ENCODE measurements around the gene AGAP1. TPM values are rescaled to one million over a fixed set of nuclear protein-coding genes. Genes with fewer than 3 reads are reported as not detected.

Gene AGAP1
- total RNA-seq, 6 experiments from 2014 or later = 8.1 to 11.2 (median 9.8) TPM

DNA sequence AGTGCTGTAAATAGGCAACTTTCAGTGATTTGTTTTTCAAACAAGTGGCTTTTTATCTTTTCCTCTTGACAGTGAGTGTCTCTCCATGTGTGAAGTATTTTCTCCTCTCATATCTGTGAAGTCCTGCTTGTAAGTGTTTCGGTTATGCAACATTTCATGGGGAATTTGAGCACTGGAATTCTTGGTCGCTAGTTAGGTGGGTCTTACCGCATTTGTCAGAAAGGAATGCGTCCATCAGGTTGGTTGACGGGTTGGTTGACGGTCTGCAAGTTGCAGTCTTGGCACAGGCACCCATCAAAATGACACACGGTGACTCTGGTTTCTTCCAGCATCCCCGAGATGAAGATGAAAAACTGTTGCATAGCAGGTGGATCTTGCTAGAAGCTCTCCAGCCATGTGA, 109.8 kb downstream of the AGAP1 start:
- no peak for TF ChIP-seq POLR2A (IDR thresholded peaks at IDR 0.05)
- TF ChIP-seq, protein P1, sequence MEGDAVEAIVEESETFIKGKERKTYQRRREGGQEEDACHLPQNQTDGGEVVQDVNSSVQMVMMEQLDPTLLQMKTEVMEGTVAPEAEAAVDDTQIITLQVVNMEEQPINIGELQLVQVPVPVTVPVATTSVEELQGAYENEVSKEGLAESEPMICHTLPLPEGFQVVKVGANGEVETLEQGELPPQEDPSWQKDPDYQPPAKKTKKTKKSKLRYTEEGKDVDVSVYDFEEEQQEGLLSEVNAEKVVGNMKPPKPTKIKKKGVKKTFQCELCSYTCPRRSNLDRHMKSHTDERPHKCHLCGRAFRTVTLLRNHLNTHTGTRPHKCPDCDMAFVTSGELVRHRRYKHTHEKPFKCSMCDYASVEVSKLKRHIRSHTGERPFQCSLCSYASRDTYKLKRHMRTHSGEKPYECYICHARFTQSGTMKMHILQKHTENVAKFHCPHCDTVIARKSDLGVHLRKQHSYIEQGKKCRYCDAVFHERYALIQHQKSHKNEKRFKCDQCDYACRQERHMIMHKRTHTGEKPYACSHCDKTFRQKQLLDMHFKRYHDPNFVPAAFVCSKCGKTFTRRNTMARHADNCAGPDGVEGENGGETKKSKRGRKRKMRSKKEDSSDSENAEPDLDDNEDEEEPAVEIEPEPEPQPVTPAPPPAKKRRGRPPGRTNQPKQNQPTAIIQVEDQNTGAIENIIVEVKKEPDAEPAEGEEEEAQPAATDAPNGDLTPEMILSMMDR (IDR thresholded peaks at IDR 0.05) = no peak
- H3K4me3 ChIP-seq = no peak overlapping the region
- intact Hi-C loops (cut with DNase I) = loop anchor here in 1 of 2 donors (10.0 kb wide), 1 partner anchor 141 kb away; no protein-coding TSS in a partner anchor
- H3K9me3 ChIP-seq = no peaks in the 10 kb centered on the region
- no peaks in the 10 kb centered on the region for H3K4me1 ChIP-seq
- DNase-seq (no peak), ATAC-seq (no peak)
- 83% methylated on average over 3 of the region's 8 CpGs for WGBS (ENCODE audit: insufficient coverage, low coverage, low lambda C conversion rate, missing lambda C conversion rate)
- no peaks in the 10 kb centered on the region for H3K27me3 ChIP-seq
- no peaks in the 10 kb centered on the region for H3K36me3 ChIP-seq
- no peak overlapping the region for H3K27ac ChIP-seq

GRCh38 chr2:235605312-235606003, 111.6 kb downstream of the AGAP1 start:
- H3K4me1 ChIP-seq = no peaks in the 10 kb centered on the region
- ATAC-seq = peak in 3 of 4 donors; percentile 40 to 46 (median 44)
- 57% methylated on average over 21 of the region's 22 CpGs for WGBS (ENCODE audit: insufficient coverage, low coverage, low lambda C conversion rate, missing lambda C conversion rate)
- no peaks in the 10 kb centered on the region for H3K36me3 ChIP-seq
- H3K4me3 ChIP-seq = no peak overlapping the region
- intact Hi-C loops (cut with DNase I) = loop anchor here in 1 of 2 donors (10.0 kb wide), 1 partner anchor 139 kb away; no protein-coding TSS in a partner anchor
- DNase-seq = no peak
- H3K9me3 ChIP-seq = no peaks in the 10 kb centered on the region
- no peaks in the 10 kb centered on the region for H3K27me3 ChIP-seq
- TF ChIP-seq, protein P1 (IDR thresholded peaks at IDR 0.05) = no peak
- no peak for TF ChIP-seq POLR2A (IDR thresholded peaks at IDR 0.05)
- no peak overlapping the region for H3K27ac ChIP-seq

GRCh38 chr2:235606004-235606715, 112.3 kb downstream of the AGAP1 start:
- Histone ChIP-seq H3K9me3 (no peaks in the 10 kb centered on the region), H3K27ac (no peak overlapping the region), H3K4me1 (peaks cover 0 to 3% (median 0%) of the 10 kb centered on the region in 4 donors), H3K36me3 (no peaks in the 10 kb centered on the region), H3K4me3 (no peak overlapping the region), H3K27me3 (no peaks in the 10 kb centered on the region)
- DNase-seq (no peak), ATAC-seq (no peak)
- intact Hi-C loops (cut with DNase I) = loop anchor here in 1 of 2 donors (10.0 kb wide), 1 partner anchor 139 kb away; no protein-coding TSS in a partner anchor
- WGBS (ENCODE audit: insufficient coverage, low coverage, low lambda C conversion rate, missing lambda C conversion rate) = 84% methylated on average over 10 of the region's 10 CpGs
- TF ChIP-seq, protein P1 (IDR thresholded peaks at IDR 0.05) = no peak
- TF ChIP-seq POLR2A (IDR thresholded peaks at IDR 0.05) = no peak

GRCh38 chr2:235607546-235608199, 113.8 kb downstream of the AGAP1 start:
- ATAC-seq = no peak
- H3K4me3 ChIP-seq = no peak overlapping the region
- intact Hi-C loops (cut with DNase I) = loop anchor here in 1 of 2 donors (10.0 kb wide), 1 partner anchor 137 kb away; no protein-coding TSS in a partner anchor

More at GRCh38 chr2:235607546-235608199, 113.8 kb downstream of the AGAP1 start:
- H3K9me3 ChIP-seq = no peaks in the 10 kb centered on the region
- H3K36me3 ChIP-seq = no peaks in the 10 kb centered on the region
- no peak for DNase-seq
- no peaks in the 10 kb centered on the region for H3K27me3 ChIP-seq
- WGBS (ENCODE audit: insufficient coverage, low coverage, low lambda C conversion rate, missing lambda C conversion rate) = 85% methylated on average over 8 of the region's 18 CpGs
- H3K27ac ChIP-seq = no peak overlapping the region
- TF ChIP-seq POLR2A (IDR thresholded peaks at IDR 0.05) = no peak
- TF ChIP-seq, protein P1 (IDR thresholded peaks at IDR 0.05) = no peak
- peaks cover 0 to 3% (median 0%) of the 10 kb centered on the region in 4 donors for H3K4me1 ChIP-seq

All from right lobe of liver (tissue), 6 donors.